Ovary (tissue), 3 donors: ENCODE results near the gene LRRC4C.

Source experiments
- CTCF ChIP-seq, 3 donors: fragments of 450-650 bp in 2 of 3; fragments of 200-600 bp in 1 of 3; IDR thresholded peaks; one replicate each; pipeline versions ENCODE4 v1.5.1 to v1.8.0; 2016 to 2022; ENCODE audit warnings: antibody characterized with exemption in 3 of 3, mild to moderate bottlenecking in 1 of 3
- EP300 ChIP-seq: sonication (generic); formaldehyde crosslinking; IDR thresholded peaks from one replicate; pipeline ENCODE4 v1.6.1; 2017; ENCODE audit warnings: antibody characterized with exemption
- donor health status: DM: no; HTN: no; CAD: no.

- TF ChIP-seq CTCF (IDR thresholded peaks at IDR 0.05) (no peak), EP300 (no peak)
These were observed 1052.1 kb downstream of the LRRC4C start for GRCh38 chr11:40407355-40407754.
